Mucosa of descending colon (tissue), 3 donors: ENCODE data around the gene CAMK4. TPM values are rescaled to one million over a fixed set of nuclear protein-coding genes. Genes with fewer than 3 reads are reported as not detected.

Source experiments
- ATAC-seq: fragments of 200-7000 bp; cut with Tn5 transposase; one replicate; pipeline ENCODE4 v1.9.1; 2020; ENCODE audit warnings: mild to moderate bottlenecking, moderate library complexity
- DNase-seq, 3 donors: peaks; one replicate each; pipeline ENCODE4 v3.0.0-alpha.2; 2020
- H3K36me3 ChIP-seq: fragments of 200-600 bp; one replicate; pipeline ENCODE4 v1.8.0; 2021; ENCODE audit warnings: low read depth, mild to moderate bottlenecking
- H3K4me1 ChIP-seq: fragments of 200-600 bp; one replicate; pipeline ENCODE4 v1.8.0; 2021; ENCODE audit warnings: low read depth, mild to moderate bottlenecking
- H3K4me3 ChIP-seq: fragments of 200-600 bp; one replicate; pipeline ENCODE4 v1.8.0; 2021; ENCODE audit warnings: mild to moderate bottlenecking
- H3K9me3 ChIP-seq: fragments of 200-600 bp; one replicate; pipeline ENCODE4 v1.8.0; 2021; ENCODE audit warnings: mild to moderate bottlenecking
- CTCF ChIP-seq: fragments of 200-600 bp; IDR thresholded peaks from one replicate; pipeline ENCODE4 v1.8.0; 2022; ENCODE audit warnings: antibody characterized with exemption, mild to moderate bottlenecking
- intact Hi-C, 2 donors: fragments of 100-400 bp; cut with DNase I in 1 of 2; cut with micrococcal nuclease in 1 of 2; formaldehyde crosslinking; loops; one replicate each; pipeline versions ENCODE4 v1.11.0 to v1.11.1; 2022; cut with DNase I, micrococcal nuclease
- total RNA-seq, 3 donors: library from RNA; stranded (reverse); fragmentation: NEBNext Ultra II Directional in 2 of 3; extraction: Animal tissue kit (Norgen Biotek cat#: 25700) in 2 of 3; gene quantifications; one replicate each; pipeline versions ENCODE4 v1.2.1 to v1.2.4, GENCODE V29; 2021 to 2023
- donor health status: DM: no; HTN: no; CAD: no; lungs with moderate emphysema.
- donor health status: DM: no; HTN: no; CAD: no.
- donor health status: DM: no; HTN: yes; CAD: no.

The CAMK4 gene
- total RNA-seq, 3 donors from 2014 or later = 2.0 to 5.5 (median 4.0) TPM

- no peak for ATAC-seq
- H3K4me3 ChIP-seq = no peak overlapping the region
- TF ChIP-seq CTCF = no peak
- no peaks in the 10 kb centered on the region for H3K9me3 ChIP-seq
- no peaks in the 10 kb centered on the region for H3K36me3 ChIP-seq
- no peaks in the 10 kb centered on the region for H3K4me1 ChIP-seq
- DNase-seq = no peak
- intact Hi-C loops = no loop called here
These were observed 136.0 kb downstream of the CAMK4 start for GRCh38 chr5:111360173-111360572.

- H3K36me3 ChIP-seq = no peaks in the 10 kb centered on the region
- DNase-seq = no peak
- TF ChIP-seq CTCF = no peak
- H3K9me3 ChIP-seq = no peaks in the 10 kb centered on the region
- H3K4me1 ChIP-seq = no peaks in the 10 kb centered on the region
- intact Hi-C loops = no loop called here
- no peak for ATAC-seq
- H3K4me3 ChIP-seq = no peak overlapping the region
These were observed 140.8 kb downstream of the CAMK4 start for GRCh38 chr5:111364992-111365391.

- intact Hi-C loops = no loop called here
- TF ChIP-seq CTCF = no peak
- no peaks in the 10 kb centered on the region for H3K9me3 ChIP-seq
- no peak for DNase-seq
- no peak for ATAC-seq
- H3K36me3 ChIP-seq = no peaks in the 10 kb centered on the region
- no peak overlapping the region for H3K4me3 ChIP-seq
- no peaks in the 10 kb centered on the region for H3K4me1 ChIP-seq
These were observed 142.2 kb downstream of the CAMK4 start for GRCh38 chr5:111366388-111366787.

GRCh38 chr5:111367115-111367514 lies 142.9 kb downstream of the CAMK4 start:
- intact Hi-C loops = no loop called here
- no peak for DNase-seq

GRCh38 chr5:111372799-111373198 lies 148.6 kb downstream of the CAMK4 start:
- no peak for ATAC-seq

More at GRCh38 chr5:111367115-111367514, 142.9 kb downstream of the CAMK4 start:
- H3K4me1 ChIP-seq = no peaks in the 10 kb centered on the region
- H3K4me3 ChIP-seq = no peak overlapping the region
- no peak for ATAC-seq
- no peaks in the 10 kb centered on the region for H3K9me3 ChIP-seq
- TF ChIP-seq CTCF = no peak
- H3K36me3 ChIP-seq = no peaks in the 10 kb centered on the region

More at GRCh38 chr5:111372799-111373198, 148.6 kb downstream of the CAMK4 start:
- Histone ChIP-seq H3K9me3 (no peaks in the 10 kb centered on the region), H3K4me3 (no peak overlapping the region), H3K36me3 (no peaks in the 10 kb centered on the region), H3K4me1 (no peaks in the 10 kb centered on the region)
- no peak for DNase-seq
- intact Hi-C loops = no loop called here
- no peak for TF ChIP-seq CTCF
